ENCODE results near the gene OR4K2. TPM values are rescaled to one million over a fixed set of nuclear protein-coding genes. Genes with fewer than 3 reads are reported as not detected.

Gene OR4K2
- total RNA-seq, 1 experiment from 2014 or later = not detected

DNA sequence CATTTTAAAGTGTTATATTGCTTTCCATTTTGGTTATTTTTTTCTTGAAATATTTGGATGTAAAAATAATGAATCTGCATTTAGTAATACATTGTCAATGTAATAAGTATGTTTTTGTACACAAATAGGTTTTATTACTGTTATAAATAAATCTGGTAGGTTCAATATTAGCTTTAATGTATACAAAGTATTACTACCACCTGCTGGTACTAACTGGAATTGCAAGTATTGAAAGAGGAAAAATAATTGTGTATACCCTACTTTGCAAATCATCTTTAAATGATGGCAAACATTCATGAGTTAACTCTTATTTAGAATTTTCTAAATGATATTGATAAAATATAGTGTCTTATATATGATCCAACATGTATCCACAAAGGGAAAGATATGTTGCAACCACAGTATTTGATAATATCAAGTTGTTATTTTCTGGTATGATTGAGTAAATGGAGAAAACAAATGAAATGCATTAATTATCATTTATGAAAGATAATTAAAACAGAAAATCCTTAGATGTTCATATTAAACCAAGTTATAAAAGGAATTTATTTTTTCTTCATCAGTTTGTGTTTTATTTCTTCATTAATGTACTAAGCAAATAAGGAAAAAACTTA lies 3.2 kb downstream of the OR4K2 start:
- Histone ChIP-seq H3K36me3 (ENCODE audit: control insufficient read depth, insufficient read depth, low read length) (no peaks in the 10 kb centered on the region), H3K4me3 (ENCODE audit: low read depth in 2 of 2, low read length in 2 of 2) (no peak overlapping the region), H3K27ac (ENCODE audit: low read length) (no peak overlapping the region), H3K27me3 (ENCODE audit: control insufficient read depth, insufficient read depth, low read length) (no peaks in the 10 kb centered on the region), H3K9me3 (ENCODE audit: control insufficient read depth, insufficient read depth, low read depth, low read length) (no peaks in the 10 kb centered on the region), H3K4me1 (ENCODE audit: control insufficient read depth, insufficient read depth, low read length) (no peaks in the 10 kb centered on the region)
- in situ Hi-C loops (cut with HindIII; ENCODE audit: low pct_unique_long_range_greater_than_20kb, low sequenced_read_pairs) = no loop called here
- DNase-seq (ENCODE audit: low read depth, low spot score) = no peak
- ChIA-PET CTCF (no interaction called here), POLR2A (no interaction called here)
- TF ChIP-seq, protein P1, sequence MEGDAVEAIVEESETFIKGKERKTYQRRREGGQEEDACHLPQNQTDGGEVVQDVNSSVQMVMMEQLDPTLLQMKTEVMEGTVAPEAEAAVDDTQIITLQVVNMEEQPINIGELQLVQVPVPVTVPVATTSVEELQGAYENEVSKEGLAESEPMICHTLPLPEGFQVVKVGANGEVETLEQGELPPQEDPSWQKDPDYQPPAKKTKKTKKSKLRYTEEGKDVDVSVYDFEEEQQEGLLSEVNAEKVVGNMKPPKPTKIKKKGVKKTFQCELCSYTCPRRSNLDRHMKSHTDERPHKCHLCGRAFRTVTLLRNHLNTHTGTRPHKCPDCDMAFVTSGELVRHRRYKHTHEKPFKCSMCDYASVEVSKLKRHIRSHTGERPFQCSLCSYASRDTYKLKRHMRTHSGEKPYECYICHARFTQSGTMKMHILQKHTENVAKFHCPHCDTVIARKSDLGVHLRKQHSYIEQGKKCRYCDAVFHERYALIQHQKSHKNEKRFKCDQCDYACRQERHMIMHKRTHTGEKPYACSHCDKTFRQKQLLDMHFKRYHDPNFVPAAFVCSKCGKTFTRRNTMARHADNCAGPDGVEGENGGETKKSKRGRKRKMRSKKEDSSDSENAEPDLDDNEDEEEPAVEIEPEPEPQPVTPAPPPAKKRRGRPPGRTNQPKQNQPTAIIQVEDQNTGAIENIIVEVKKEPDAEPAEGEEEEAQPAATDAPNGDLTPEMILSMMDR (IDR thresholded peaks at IDR 0.05) = peak; percentile 31; the same call in 1 of the 2 replicates
- TF ChIP-seq SIN3A (IDR thresholded peaks at IDR 0.05; ENCODE audit: borderline replicate concordance, insufficient read depth, low read depth, low read length) = no peak
- intact Hi-C loops (cut with micrococcal nuclease; ENCODE audit: unreplicated experiment) = no loop called here
- no peak for ATAC-seq
- no TSS peak for BruUV-seq (replicated peaks)

DNA sequence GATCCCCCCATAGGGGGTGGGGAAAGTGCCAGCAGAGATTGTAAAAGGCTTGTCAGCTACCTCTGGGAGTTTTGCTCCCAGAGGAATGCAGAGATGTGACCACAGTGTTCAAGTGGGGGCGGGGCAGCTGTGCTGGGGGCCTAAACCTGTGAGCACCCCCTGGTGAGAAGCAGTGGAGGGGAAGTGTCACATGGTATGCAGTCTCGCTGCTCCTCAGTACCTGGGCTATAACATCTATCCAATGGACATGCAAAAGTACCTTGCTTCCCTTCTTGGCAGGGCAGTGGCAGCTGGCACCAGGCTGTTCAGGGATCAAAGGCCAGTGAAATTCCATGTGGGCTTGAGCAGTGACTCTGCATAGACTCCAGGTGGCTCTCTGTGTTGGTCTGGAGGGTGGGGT lies 20.3 kb downstream of the OR4K2 start:
- no peaks in the 10 kb centered on the region for H3K27me3 ChIP-seq (ENCODE audit: control insufficient read depth, insufficient read depth, low read length)
- no peaks in the 10 kb centered on the region for H3K4me1 ChIP-seq (ENCODE audit: control insufficient read depth, insufficient read depth, low read length)
- in situ Hi-C loops (cut with HindIII; ENCODE audit: low pct_unique_long_range_greater_than_20kb, low sequenced_read_pairs) = no loop called here
- DNase-seq (ENCODE audit: low read depth, low spot score) (no peak), ATAC-seq (no peak)
- intact Hi-C loops (cut with micrococcal nuclease; ENCODE audit: unreplicated experiment) = no loop called here
- TF ChIP-seq, protein P2, sequence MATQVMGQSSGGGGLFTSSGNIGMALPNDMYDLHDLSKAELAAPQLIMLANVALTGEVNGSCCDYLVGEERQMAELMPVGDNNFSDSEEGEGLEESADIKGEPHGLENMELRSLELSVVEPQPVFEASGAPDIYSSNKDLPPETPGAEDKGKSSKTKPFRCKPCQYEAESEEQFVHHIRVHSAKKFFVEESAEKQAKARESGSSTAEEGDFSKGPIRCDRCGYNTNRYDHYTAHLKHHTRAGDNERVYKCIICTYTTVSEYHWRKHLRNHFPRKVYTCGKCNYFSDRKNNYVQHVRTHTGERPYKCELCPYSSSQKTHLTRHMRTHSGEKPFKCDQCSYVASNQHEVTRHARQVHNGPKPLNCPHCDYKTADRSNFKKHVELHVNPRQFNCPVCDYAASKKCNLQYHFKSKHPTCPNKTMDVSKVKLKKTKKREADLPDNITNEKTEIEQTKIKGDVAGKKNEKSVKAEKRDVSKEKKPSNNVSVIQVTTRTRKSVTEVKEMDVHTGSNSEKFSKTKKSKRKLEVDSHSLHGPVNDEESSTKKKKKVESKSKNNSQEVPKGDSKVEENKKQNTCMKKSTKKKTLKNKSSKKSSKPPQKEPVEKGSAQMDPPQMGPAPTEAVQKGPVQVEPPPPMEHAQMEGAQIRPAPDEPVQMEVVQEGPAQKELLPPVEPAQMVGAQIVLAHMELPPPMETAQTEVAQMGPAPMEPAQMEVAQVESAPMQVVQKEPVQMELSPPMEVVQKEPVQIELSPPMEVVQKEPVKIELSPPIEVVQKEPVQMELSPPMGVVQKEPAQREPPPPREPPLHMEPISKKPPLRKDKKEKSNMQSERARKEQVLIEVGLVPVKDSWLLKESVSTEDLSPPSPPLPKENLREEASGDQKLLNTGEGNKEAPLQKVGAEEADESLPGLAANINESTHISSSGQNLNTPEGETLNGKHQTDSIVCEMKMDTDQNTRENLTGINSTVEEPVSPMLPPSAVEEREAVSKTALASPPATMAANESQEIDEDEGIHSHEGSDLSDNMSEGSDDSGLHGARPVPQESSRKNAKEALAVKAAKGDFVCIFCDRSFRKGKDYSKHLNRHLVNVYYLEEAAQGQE (IDR thresholded peaks at IDR 0.05; ENCODE audit: insufficient read depth in 1 of 2, low read depth in 2 of 2, low read length in 1 of 2) = no peak
- TF ChIP-seq POLR2AphosphoS5 (IDR thresholded peaks at IDR 0.05; ENCODE audit: low read depth, low read length) (no peak), SIN3A (IDR thresholded peaks at IDR 0.05; ENCODE audit: borderline replicate concordance, insufficient read depth, low read depth, low read length) (no peak), TCF7L2 (IDR thresholded peaks at IDR 0.05; ENCODE audit: low read depth, low read length) (no peak)
- TF ChIP-seq, protein P1 (IDR thresholded peaks at IDR 0.05) = no peak
- 0 out of 2 replicates have a peak, but pooled peaks cover 4% of the 10 kb centered on the region for H3K9me3 ChIP-seq (ENCODE audit: control insufficient read depth, insufficient read depth, low read depth, low read length)
- no TSS peak for BruUV-seq (replicated peaks)
- no peaks in the 10 kb centered on the region for H3K36me3 ChIP-seq (ENCODE audit: control insufficient read depth, insufficient read depth, low read length)
- POLR2A ChIA-PET = no interaction called here
- no peak overlapping the region for H3K4me3 ChIP-seq (ENCODE audit: low read depth in 2 of 2, low read length in 2 of 2)
- CTCF ChIA-PET = no interaction called here
- H3K27ac ChIP-seq (ENCODE audit: low read length) = no peak overlapping the region

All from Panc1 (cell line).